Measurements from ENCODE around the gene ROCK1.

The ROCK1 gene

DNA sequence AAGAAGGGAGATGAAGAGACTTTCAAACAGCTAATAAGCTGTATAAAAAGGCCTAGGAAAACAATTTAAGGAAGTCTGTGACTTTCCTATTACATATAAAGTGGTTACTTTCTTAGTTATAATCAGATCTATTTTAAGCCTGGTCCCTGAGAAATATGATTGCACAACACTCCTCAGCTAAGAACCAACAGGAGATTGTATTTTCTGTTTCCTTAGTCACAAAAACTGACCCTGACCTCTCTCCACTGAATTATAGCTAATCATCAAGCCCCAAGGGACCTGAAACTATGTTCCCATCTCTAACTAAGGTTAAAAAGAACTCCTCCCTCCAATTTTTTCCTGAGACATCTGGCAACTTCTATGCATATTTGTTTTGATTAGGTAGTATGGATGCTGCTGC lies 106.9 kb downstream of the ROCK1 start:
- Histone ChIP-seq H3K36me3 (replicated peaks) (peaks cover 12% of the 10 kb centered on the region), H3K27me3 (replicated peaks) (no peaks in the 10 kb centered on the region), H3K4me3 (ENCODE audit: low read depth, low read length) (no peak overlapping the region), H3K27ac (peak overlapping the region; percentile 79)
- DNase-seq: peak; percentile 89
- TF ChIP-seq, protein P1, sequence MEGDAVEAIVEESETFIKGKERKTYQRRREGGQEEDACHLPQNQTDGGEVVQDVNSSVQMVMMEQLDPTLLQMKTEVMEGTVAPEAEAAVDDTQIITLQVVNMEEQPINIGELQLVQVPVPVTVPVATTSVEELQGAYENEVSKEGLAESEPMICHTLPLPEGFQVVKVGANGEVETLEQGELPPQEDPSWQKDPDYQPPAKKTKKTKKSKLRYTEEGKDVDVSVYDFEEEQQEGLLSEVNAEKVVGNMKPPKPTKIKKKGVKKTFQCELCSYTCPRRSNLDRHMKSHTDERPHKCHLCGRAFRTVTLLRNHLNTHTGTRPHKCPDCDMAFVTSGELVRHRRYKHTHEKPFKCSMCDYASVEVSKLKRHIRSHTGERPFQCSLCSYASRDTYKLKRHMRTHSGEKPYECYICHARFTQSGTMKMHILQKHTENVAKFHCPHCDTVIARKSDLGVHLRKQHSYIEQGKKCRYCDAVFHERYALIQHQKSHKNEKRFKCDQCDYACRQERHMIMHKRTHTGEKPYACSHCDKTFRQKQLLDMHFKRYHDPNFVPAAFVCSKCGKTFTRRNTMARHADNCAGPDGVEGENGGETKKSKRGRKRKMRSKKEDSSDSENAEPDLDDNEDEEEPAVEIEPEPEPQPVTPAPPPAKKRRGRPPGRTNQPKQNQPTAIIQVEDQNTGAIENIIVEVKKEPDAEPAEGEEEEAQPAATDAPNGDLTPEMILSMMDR (IDR thresholded peaks at IDR 0.05; ENCODE audit: low read depth, low read length, missing control alignments): no peak
- in situ Hi-C loops (cut with HindIII; ENCODE audit: low pct_ligation_motif_present, low sequenced_read_pairs): no loop called here

DNA sequence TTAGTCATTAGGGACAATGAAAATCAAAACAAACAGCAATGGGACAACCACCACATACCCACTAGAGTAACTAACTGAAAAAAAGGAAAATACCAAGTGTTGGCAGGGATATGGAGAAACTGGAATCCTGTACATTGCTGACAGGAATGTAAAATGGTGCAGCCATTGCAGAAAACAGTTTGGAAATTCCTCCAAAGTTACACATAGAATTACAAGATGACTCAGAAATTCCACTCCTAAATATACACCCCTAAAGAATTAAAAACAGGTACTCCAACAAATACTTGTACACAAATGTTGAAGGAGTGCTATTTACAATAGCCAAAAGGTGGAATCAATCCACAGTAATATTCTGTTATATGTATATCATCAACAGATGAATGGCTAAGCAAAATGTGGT lies 110.9 kb downstream of the ROCK1 start:
- Histone ChIP-seq H3K27me3 (replicated peaks) (no peaks in the 10 kb centered on the region), H3K4me3 (ENCODE audit: low read depth, low read length) (no peak overlapping the region), H3K27ac (no peak overlapping the region), H3K36me3 (replicated peaks) (peaks cover 2% of the 10 kb centered on the region)
- in situ Hi-C loops (cut with HindIII; ENCODE audit: low pct_ligation_motif_present, low sequenced_read_pairs): no loop called here
- TF ChIP-seq, protein P1 (IDR thresholded peaks at IDR 0.05; ENCODE audit: low read depth, low read length, missing control alignments): no peak
- DNase-seq: no peak

DNA sequence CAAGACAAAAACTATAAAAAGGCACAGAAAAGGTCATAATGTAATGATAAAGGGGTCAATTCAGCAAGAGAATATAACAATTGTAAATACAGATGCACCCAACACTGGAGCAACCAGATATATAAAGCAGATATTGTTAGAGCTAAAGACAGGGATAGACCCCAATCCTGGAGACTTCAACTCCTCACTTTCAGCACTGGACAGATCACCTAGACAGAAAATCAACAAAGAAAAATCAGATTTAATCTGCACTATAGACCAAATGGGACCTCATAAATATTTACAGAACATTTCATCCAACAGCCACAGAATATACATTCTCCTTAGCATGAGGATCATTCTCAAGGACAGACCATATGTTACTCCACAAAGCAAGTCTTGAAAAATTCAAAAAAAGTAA lies 114.2 kb downstream of the ROCK1 start:
- TF ChIP-seq, protein P1 (IDR thresholded peaks at IDR 0.05; ENCODE audit: low read depth, low read length, missing control alignments): no peak
- Histone ChIP-seq H3K27ac (no peak overlapping the region), H3K27me3 (replicated peaks) (no peaks in the 10 kb centered on the region), H3K4me3 (ENCODE audit: low read depth, low read length) (no peak overlapping the region), H3K36me3 (replicated peaks) (peaks cover 2% of the 10 kb centered on the region)
- in situ Hi-C loops (cut with HindIII; ENCODE audit: low pct_ligation_motif_present, low sequenced_read_pairs): no loop called here
- no peak for DNase-seq

DNA sequence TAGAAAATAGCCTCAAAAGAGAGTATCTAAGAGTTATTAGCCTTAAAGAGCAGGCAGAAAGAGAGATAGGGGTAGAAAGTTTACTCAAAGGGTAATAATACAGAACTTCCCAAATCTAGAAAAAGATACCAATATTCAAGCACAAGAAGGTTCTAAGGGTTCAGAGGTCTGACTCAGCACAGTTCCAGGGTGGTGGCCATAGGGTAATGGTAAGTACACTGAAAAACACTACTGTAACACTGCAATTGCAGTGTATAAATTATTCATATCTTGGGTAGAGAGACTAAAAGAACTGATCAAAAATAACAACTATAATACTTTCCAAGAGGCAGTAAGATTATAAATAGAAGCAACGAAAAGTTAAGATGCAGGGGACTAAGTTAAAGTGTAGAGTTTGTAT lies 115.2 kb downstream of the ROCK1 start:
- TF ChIP-seq, protein P1 (IDR thresholded peaks at IDR 0.05; ENCODE audit: low read depth, low read length, missing control alignments): no peak
- DNase-seq: no peak
- in situ Hi-C loops (cut with HindIII; ENCODE audit: low pct_ligation_motif_present, low sequenced_read_pairs): no loop called here
- Histone ChIP-seq H3K27ac (no peak overlapping the region), H3K36me3 (replicated peaks) (peaks cover 2% of the 10 kb centered on the region), H3K27me3 (replicated peaks) (no peaks in the 10 kb centered on the region), H3K4me3 (ENCODE audit: low read depth, low read length) (no peak overlapping the region)

DNA sequence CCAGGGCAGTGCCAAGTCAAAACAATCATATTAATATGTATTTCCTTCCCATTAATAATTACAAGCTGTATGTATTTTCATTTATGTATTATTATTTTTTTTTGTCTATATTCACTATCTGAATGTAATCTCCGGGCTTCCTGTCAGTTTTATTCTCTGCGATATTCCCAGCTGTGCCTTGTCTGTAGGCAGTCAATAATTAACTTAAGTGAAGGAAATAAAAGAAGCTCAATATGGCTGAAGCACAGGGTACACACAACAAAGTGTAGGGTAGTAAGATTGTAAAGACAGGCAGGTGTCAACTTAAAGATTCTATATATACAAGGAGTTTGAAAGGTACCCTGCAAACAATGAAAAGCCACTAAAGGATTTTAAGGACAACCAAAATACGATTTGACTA lies 122.9 kb downstream of the ROCK1 start:
- Histone ChIP-seq H3K27ac (no peak overlapping the region), H3K27me3 (replicated peaks) (no peaks in the 10 kb centered on the region), H3K4me3 (ENCODE audit: low read depth, low read length) (no peak overlapping the region), H3K36me3 (replicated peaks) (peaks cover 2% of the 10 kb centered on the region)
- no peak for DNase-seq
- in situ Hi-C loops (cut with HindIII; ENCODE audit: low pct_ligation_motif_present, low sequenced_read_pairs): no loop called here
- TF ChIP-seq, protein P1 (IDR thresholded peaks at IDR 0.05; ENCODE audit: low read depth, low read length, missing control alignments): no peak

DNA sequence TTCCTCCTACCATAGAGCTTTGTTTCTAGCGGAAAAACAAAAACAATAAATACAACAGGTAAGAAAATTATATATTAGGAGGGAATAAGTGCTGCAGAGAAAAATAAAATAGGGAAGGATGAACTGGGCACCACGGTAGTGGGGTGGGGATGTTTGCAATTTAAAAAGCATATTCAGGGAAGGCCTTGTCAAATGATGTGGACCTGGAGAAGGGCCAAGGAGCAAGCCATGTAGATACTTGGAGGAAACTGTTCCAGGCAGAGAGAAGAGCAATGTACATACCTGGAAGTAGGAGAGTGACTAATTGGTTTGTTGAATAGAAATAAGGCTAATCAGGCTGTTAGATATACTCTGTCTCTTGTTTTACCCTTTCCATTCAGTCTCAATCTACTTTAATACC lies 136.5 kb downstream of the ROCK1 start:
- Histone ChIP-seq H3K27me3 (replicated peaks) (no peaks in the 10 kb centered on the region), H3K27ac (no peak overlapping the region), H3K4me3 (ENCODE audit: low read depth, low read length) (no peak overlapping the region), H3K36me3 (replicated peaks) (peaks cover 19% of the 10 kb centered on the region)
- TF ChIP-seq, protein P1 (IDR thresholded peaks at IDR 0.05; ENCODE audit: low read depth, low read length, missing control alignments): no peak
- DNase-seq: no peak
- in situ Hi-C loops (cut with HindIII; ENCODE audit: low pct_ligation_motif_present, low sequenced_read_pairs): no loop called here
